Upper lobe of left lung (tissue), 4 donors: Measurements from ENCODE around the gene ZSWIM1.

ENCODE experiments used
- EP300 ChIP-seq, 4 donors: sonication (generic); formaldehyde crosslinking; IDR thresholded peaks; one replicate each; pipeline ENCODE4 v1.5.1; 2017; ENCODE audit warnings: antibody characterized with exemption in 4 of 4, control low read depth in 2 of 4
- POLR2A ChIP-seq, 4 donors: fragments of 450-650 bp; IDR thresholded peaks; one replicate each; pipeline ENCODE4 v1.5.1; 2016 to 2017; ENCODE audit warnings: antibody characterized with exemption in 4 of 4, mild to moderate bottlenecking in 2 of 4
- POLR2AphosphoS5 ChIP-seq, 2 donors: sonication (generic); formaldehyde crosslinking; IDR thresholded peaks; one replicate each; pipeline ENCODE4 v1.5.1; 2017; ENCODE audit warnings: antibody characterized with exemption in 2 of 2
- TF ChIP-seq, protein P1 (sequence below), 6 experiments: fragments of 450-650 bp in 4 of 6; fragments of 200-600 bp in 2 of 6; sonication (generic) in 2 of 6; IDR thresholded peaks; one replicate each; pipeline ENCODE4 v1.5.1; 2016 to 2019; ENCODE audit warnings: antibody characterized with exemption in 6 of 6

DNA sequence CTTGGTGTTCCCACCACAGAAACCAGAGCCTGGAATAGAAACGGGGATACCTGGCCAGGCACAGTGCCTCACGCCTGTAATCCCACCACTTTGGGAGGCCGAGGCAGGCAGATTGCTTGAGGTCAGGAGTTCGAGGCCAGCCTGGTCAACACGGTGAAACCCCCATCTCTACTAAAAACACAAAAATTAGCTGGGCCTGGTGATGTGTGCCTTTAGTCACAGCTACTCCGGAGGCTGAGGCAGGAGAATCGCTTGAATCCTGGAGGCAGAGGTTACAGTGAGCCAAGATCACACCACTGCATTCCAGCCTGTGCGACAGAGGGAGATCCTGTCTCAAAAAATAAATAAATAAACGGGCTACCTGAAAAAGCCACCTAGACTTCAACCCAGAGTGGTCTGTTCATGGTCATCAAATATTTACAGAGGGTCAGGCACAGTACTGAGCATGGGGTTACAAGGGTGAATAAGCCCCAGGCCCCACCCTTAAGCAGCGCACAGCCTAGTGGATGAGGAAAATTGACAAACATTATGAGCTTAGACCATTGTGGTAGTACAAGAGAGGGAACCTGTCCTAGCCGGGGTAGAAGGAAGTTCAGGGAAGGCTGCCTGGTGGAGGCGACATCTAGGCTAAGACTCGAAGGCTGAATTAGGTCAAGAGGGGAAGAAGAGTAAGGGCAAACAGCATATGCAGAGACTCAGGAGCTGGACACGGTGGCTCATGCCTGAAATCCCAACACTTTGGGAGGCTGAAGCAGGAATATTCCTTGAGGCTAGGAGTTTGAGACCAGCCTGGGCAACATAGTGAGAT lies 46.2 kb downstream of the ZSWIM1 start:
- TF ChIP-seq, protein P1, sequence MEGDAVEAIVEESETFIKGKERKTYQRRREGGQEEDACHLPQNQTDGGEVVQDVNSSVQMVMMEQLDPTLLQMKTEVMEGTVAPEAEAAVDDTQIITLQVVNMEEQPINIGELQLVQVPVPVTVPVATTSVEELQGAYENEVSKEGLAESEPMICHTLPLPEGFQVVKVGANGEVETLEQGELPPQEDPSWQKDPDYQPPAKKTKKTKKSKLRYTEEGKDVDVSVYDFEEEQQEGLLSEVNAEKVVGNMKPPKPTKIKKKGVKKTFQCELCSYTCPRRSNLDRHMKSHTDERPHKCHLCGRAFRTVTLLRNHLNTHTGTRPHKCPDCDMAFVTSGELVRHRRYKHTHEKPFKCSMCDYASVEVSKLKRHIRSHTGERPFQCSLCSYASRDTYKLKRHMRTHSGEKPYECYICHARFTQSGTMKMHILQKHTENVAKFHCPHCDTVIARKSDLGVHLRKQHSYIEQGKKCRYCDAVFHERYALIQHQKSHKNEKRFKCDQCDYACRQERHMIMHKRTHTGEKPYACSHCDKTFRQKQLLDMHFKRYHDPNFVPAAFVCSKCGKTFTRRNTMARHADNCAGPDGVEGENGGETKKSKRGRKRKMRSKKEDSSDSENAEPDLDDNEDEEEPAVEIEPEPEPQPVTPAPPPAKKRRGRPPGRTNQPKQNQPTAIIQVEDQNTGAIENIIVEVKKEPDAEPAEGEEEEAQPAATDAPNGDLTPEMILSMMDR (IDR thresholded peaks at IDR 0.05), result no peak
- TF ChIP-seq EP300 (IDR thresholded peaks at IDR 0.05) (no peak), POLR2A (IDR thresholded peaks at IDR 0.05) (no peak), POLR2AphosphoS5 (IDR thresholded peaks at IDR 0.05) (no peak)
